Neuron (in vitro differentiated cells): ENCODE results near the gene FUT4.
"Not testable (repeated sequence)": the region's sequence is repeated elsewhere in the genome, so short reads cannot be mapped to it uniquely, and the experiment has no call there.

Experiments used
- H2AFZ ChIP-seq: one replicate; pipeline ENCODE4 v1.6.1; 2013; ENCODE audit warnings: low read depth, mild to moderate bottlenecking, inconsistent platforms, low read length, moderate library complexity
- H3K27me3 ChIP-seq: one replicate; pipeline ENCODE4 v1.6.1; 2013; ENCODE audit warnings: low read length; ENCODE audit not compliant: insufficient read depth
- H3K36me3 ChIP-seq: one replicate; pipeline ENCODE4 v1.6.1; 2013; ENCODE audit warnings: low read length; ENCODE audit not compliant: insufficient read depth
- H3K4me1 ChIP-seq: one replicate; pipeline ENCODE4 v1.6.1; 2013; ENCODE audit warnings: low read length; ENCODE audit not compliant: insufficient read depth
- H3K4me3 ChIP-seq: 2 replicates; pipeline ENCODE4 v1.5.1; 2013; ENCODE audit warnings: mild to moderate bottlenecking, low read length, moderate library complexity
- H3K9me3 ChIP-seq: one replicate; pipeline ENCODE4 v1.6.1; 2013; ENCODE audit warnings: low read length

The FUT4 gene

DNA sequence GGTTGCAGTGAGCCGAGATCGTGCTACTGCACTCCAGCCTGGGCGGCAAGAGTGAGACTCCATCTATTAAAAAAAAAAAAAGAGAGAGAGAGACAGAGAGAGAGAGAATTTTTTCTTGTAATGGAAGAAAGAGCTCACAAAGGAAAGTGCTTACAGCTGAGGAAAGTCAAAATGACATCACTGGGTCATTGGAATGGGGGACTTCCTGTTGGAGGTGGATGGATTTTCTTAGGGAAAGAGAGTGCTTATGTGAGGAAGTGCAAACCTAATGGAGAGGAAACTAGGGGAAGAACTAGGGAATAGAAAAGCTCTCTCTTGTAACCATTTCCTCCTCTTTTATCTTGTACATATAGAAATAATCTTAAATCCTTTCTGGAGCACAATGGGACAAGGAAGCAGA, 17.1 kb downstream of the FUT4 start:
- no peak overlapping the region for H3K4me3 ChIP-seq
- H2AFZ ChIP-seq, result no peak overlapping the region
- H3K4me1 ChIP-seq, result no peaks in the 10 kb centered on the region
- H3K27me3 ChIP-seq, result no peaks in the 10 kb centered on the region
- no peaks in the 10 kb centered on the region for H3K36me3 ChIP-seq
- H3K9me3 ChIP-seq, result no peaks in the 10 kb centered on the region

DNA sequence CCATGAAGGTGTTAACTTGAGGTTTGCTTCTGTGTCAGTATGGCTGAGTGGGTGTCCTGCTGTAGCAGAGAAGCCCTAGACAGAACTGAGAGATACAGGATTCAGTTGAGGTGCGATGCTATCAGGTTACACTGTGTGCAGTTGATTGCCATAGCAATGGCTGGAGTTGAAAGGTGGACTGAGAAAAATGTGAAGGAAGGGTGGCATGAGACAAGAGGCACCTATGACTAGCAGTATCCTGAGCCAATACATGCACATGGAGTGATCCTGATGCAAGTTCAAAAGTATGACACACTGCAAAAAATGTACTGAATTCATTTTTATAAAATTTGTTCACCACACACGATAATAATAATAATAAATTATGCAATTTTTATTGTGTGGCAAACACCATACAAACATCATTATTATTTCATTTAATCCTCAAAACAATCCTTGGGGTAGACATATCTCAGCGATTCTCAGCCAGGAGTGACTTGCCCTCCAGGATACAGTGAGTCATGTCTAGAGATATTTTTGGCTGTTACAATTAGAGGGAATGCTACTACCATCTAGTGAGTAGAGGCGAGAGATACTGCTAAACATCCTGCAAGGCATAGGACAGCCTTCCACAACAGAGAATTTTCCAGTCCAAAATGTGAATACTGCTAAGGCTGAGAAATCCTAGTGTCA, 19.6 kb downstream of the FUT4 start:
- Histone ChIP-seq H3K4me3 (no peak overlapping the region), H3K9me3 (no peaks in the 10 kb centered on the region), H3K27me3 (no peaks in the 10 kb centered on the region), H2AFZ (no peak overlapping the region), H3K4me1 (peaks cover 5% of the 10 kb centered on the region), H3K36me3 (no peaks in the 10 kb centered on the region)

DNA sequence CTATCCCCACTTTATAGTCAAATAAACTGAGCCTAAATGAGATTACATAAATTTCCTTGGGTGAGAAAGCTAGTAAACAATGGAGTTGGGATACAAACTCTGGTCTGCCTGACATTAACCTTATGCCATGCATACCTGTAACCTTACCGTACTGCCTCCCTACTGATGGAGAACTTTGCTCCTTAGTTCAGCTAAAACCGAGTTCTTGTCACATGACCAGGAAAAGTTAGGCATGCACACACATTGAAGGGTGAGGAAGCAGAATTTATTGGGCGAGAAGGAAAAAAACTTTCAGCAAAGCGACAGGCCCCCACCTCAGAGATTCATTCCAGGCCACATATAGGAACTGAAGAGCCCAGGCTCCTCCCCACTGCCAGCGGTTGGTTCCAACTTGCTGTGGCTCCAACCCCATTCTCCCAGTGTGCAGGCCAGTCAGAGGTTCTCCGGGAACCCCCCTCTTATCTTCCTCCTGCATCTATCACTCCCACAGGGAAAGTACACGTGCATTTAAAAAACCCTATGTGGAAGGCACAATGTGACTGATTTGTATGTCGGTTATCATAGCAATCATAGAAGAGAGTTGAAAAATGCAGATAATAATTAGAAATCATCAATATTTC, 20.2 kb downstream of the FUT4 start:
- Histone ChIP-seq H3K9me3 (no peaks in the 10 kb centered on the region), H3K36me3 (no peaks in the 10 kb centered on the region), H3K27me3 (no peaks in the 10 kb centered on the region), H3K4me1 (peaks cover 5% of the 10 kb centered on the region), H2AFZ (no peak overlapping the region), H3K4me3 (no peak overlapping the region)

DNA sequence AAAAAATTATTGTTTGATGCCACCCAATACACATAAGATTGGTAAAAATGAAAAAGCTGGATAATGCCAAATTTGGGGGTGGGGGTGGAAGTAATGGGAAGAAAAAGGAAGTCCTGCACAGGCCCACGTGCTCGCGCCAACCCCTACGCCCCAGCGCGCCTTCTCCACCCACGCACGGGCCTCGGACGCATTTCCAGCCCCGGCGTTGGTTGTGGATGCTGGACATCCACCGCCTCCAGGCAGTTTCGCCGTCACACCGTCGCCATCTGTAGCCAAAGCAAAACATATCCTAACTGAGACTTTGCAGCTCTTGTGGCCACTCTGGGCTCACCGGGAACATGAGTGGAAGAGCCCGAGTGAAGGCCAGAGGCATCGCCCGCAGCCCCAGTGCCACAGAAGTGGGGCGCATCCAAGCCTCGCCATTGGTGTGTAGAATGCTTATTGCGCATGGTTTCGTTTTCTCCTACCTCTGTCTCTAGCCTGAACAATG, 23.5 kb downstream of the FUT4 start, which contains the start of gene PIWIL4:
PIWIL4 (plus strand) TSS at position 188 of the 490 bp plus-strand sequence; CDS start at position 339, 151 bp downstream.
- Histone ChIP-seq H2AFZ (no peak within 1 kb of the TSS), H3K4me3 (no peak within 1 kb of the TSS), H3K4me1 (peaks cover 5% of the 10 kb centered on the region), H3K9me3 (no peaks in the 10 kb centered on the region), H3K36me3 (no peaks in the 10 kb centered on the region), H3K27me3 (no peaks in the 10 kb centered on the region)

DNA sequence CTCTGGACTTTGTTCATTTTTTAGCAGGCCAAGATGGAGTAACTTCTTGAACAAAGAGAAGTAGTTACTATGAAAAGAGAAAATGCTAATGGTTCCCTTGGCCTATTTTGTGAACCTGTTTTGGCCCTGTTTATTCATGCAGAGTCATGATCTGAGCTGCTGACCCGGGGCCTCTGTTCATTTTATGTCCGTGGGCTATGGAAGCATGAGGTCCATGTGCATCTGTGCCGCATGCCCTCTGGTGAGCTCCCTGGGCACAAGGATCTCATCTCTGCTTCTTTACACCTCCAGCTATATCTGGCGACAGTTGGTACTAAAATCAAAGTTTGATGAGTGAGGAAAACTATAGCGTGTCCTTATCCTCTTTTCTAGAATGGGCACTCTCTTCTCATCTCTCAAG, 24.5 kb downstream of the FUT4 start:
- Histone ChIP-seq H3K27me3 (no peaks in the 10 kb centered on the region), H3K36me3 (no peaks in the 10 kb centered on the region), H2AFZ (no peak overlapping the region), H3K9me3 (no peaks in the 10 kb centered on the region), H3K4me1 (peaks cover 5% of the 10 kb centered on the region), H3K4me3 (no peak overlapping the region)

DNA sequence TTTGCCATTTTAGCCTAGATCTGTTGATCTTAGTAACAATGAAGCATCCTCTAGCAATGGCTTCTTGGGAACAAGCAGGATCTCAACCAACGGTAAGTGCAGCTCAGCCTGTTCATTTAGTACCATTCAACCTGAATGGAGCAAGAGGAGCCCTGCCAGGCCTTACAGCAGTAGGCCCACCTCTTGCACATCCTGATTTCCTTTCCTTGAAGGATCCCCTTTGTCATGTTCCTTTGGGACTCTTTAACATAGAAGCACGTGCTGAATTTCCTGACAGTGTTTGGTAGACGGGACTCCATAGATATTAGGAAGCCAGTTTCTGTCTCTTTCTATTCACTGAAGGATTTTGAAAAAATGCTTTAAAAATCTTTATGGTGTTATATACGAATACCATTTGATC, 25.0 kb downstream of the FUT4 start:
- no peak overlapping the region for H2AFZ ChIP-seq
- H3K27me3 ChIP-seq, result no peaks in the 10 kb centered on the region
- no peaks in the 10 kb centered on the region for H3K9me3 ChIP-seq
- no peaks in the 10 kb centered on the region for H3K36me3 ChIP-seq
- H3K4me3 ChIP-seq, result no peak overlapping the region
- H3K4me1 ChIP-seq, result peaks cover 5% of the 10 kb centered on the region

DNA sequence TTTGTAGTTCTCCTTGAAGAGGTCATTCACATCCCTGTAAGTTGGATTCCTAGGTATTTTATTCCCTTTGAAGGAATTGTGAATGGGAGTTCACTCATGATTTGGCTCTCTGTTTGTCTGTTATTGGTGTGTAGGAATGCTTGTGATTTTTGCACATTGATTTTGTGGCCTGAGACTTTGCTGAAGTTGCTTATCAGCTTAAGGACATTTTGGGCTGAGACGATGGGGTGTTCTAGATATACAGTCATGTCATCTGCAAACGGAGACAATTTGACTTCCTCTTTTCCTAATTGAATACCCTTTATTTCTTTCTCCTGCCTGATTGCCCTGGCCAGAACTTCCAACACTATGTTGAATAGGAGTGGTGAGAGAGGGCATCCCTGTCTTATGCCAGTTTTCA, 29.3 kb downstream of the FUT4 start:
- H2AFZ ChIP-seq, H3K36me3 ChIP-seq, H3K4me1 ChIP-seq, H3K4me3 ChIP-seq, H3K27me3 ChIP-seq, H3K9me3 ChIP-seq: not testable (repeated sequence)

DNA sequence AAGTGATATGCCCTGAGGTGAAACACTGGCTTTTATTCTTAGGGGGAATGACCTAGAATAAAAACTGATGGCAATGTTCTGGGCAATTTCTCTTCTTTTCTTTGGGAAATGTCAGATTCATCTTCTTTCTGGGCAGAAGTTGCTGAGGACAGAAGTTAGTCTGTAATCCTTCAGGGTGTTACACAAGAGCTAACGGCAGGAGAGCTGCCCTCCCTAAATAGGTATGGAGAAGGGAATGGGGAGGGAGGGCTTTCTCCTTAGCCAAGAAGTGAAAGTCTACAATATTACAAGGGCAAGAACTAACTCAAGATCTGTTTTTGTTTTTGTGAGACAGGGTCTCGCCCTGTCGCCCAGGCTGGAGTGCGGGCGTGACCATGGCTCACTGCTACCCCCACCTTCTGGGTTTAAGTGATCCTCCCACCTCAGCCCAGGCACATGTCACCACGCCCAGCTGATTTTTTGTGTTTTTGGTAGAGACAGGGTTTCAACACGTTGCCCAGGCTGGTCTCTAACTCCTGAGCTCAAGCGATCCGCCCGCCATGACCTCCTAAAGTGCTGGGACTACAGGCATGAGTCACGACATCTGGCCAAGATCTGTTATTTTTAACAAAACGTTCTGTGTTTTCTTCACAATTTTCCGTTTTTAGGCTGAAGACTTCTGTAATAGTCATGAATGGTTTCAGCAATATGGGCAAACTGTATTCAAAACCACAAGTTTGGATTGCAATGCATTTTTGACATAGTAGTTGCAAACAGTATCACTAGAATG, 30.7 kb downstream of the FUT4 start:
- H3K36me3 ChIP-seq, result no peaks in the 10 kb centered on the region
- no peaks in the 10 kb centered on the region for H3K9me3 ChIP-seq
- H2AFZ ChIP-seq, result no peak overlapping the region
- no peaks in the 10 kb centered on the region for H3K4me1 ChIP-seq
- H3K4me3 ChIP-seq, result no peak overlapping the region
- no peaks in the 10 kb centered on the region for H3K27me3 ChIP-seq

DNA sequence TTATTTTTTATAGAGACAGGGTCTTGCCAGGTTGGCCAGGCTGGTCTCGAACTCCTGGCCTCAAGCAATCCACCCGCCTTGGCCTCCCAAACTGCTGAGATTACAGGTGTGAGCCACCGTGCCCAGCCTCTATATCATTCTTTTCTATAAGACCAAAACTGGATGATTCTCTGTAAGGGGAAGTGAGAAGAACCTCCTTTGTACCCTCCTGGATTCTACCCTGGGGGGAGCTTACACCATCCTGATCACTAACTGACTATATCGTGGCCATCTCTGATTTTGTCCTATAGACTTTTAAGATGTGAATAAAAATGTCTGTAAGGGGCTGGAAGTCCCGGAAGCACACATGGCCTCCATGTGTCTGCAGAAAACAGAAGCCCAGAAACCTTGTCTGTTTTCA, 32.6 kb downstream of the FUT4 start:
- no peaks in the 10 kb centered on the region for H3K4me1 ChIP-seq
- H2AFZ ChIP-seq, result no peak overlapping the region
- H3K27me3 ChIP-seq, result no peaks in the 10 kb centered on the region
- H3K9me3 ChIP-seq, result no peaks in the 10 kb centered on the region
- no peak overlapping the region for H3K4me3 ChIP-seq
- no peaks in the 10 kb centered on the region for H3K36me3 ChIP-seq

DNA sequence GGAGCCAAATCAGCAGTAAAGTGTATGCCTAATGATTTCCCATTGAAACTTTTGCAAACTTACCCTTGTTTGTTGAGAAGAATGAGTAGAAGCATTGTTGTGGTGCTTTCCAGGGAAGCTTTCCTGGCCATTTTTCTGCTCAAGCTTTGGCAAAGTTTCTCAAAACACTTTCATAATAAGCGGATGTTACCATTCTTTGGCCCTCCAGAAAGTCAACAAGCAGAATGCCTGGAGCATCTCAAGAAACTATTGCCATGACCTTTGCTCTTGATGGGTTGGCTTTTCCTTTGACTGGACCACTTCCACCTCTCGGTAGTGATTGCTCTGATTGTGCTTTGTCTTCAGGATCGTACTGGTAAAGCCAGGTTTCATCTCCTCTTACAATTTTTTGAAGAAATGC, 34.1 kb downstream of the FUT4 start:
- H3K4me3 ChIP-seq, result no peak overlapping the region
- no peak overlapping the region for H2AFZ ChIP-seq
- H3K27me3 ChIP-seq, result no peaks in the 10 kb centered on the region
- H3K36me3 ChIP-seq, result no peaks in the 10 kb centered on the region
- H3K9me3 ChIP-seq, result no peaks in the 10 kb centered on the region
- H3K4me1 ChIP-seq, result no peaks in the 10 kb centered on the region

DNA sequence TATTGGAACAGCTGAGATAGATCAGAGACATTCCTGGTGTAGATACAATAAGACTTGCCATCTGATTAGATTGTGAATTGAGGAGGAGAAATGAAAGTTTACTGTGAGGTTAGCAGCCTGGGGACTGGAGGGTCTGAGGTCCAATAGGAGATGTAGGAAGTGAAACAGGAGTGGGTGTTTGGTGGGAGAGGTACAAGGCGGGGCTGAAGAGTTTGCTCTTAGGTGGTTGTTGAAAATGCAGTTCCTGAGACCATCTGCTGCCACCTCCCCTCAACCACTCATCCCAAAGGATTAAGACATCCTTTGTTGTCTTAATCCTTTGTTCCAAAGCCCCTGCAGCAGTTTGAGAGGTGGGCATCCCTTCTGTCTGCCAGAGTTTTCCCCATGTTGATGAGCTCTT, 38.2 kb downstream of the FUT4 start:
- Histone ChIP-seq H3K9me3 (no peaks in the 10 kb centered on the region), H3K36me3 (no peaks in the 10 kb centered on the region), H2AFZ (no peak overlapping the region), H3K27me3 (no peaks in the 10 kb centered on the region), H3K4me1 (no peaks in the 10 kb centered on the region), H3K4me3 (no peak overlapping the region)

DNA sequence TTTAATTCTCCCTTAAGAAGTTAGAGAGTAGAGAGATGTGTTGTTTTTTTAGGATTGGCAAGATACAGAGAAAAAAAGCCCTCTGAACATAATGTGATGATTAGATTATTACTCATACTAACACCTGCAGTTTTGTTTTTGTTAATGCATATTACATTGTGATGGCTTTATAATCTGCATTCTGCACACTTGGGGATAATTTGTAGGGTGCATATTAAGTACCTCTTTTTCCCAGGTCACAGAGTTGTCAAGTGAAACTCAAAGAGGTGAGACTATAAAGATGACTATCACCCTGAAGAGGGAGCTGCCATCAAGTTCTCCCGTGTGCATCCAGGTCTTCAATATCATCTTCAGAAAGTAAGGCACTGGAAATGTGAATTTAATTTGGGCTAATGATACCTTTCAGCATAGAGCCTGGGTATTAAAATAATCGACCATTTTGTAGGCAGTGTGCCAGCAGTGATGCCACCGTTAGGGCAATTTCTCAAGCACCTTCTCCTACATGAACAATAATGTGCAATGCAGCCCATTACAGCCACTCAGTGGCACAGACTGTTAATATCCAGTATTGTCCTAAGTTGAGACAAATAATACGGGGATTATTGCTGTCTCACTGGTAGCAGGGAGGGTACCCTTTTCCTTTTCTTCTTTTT, 39.6 kb downstream of the FUT4 start:
- peaks cover 3% of the 10 kb centered on the region for H3K27me3 ChIP-seq
- H3K4me3 ChIP-seq, result no peak overlapping the region
- no peak overlapping the region for H2AFZ ChIP-seq
- no peaks in the 10 kb centered on the region for H3K9me3 ChIP-seq
- no peaks in the 10 kb centered on the region for H3K36me3 ChIP-seq
- H3K4me1 ChIP-seq, result no peaks in the 10 kb centered on the region
